ENCODE data around the gene NRXN3. TPM values are rescaled to one million over a fixed set of nuclear protein-coding genes. Genes with fewer than 3 reads are reported as not detected.

The NRXN3 gene
- polyA plus RNA-seq, 1 donor from 2014 or later = 110 TPM

DNA sequence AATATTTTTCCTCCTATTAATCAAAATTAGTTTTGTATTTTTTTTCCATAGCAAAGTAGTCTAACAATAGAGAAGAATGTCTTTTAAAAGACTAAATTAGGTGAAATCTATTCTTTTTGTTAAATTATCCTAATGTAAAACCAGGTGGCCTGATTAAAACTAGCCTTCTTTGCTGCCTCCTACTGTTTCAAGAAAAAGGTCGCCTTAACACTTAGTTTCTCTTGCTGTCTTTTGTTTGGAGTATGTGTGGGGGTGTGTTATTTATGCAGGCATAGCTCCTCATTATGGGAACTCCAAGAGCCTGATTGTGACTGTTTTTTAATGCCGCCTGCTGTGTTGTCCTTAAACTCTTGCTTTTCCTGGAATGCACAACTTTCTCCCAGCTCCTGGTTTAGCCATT lies 1185.9 kb downstream of the NRXN3 start:
- no peaks in the 10 kb centered on the region for H3K9me3 ChIP-seq (ENCODE audit: low read length)
- H3F3A ChIP-seq (ENCODE audit: insufficient read depth, low read length, poor library complexity, severe bottlenecking) = peaks cover 5% of the 10 kb centered on the region
- H3K9me2 ChIP-seq (ENCODE audit: insufficient read depth, low read length) = no peaks in the 10 kb centered on the region
- no peak overlapping the region for H3K4me2 ChIP-seq (ENCODE audit: low read length)
- no peaks in the 10 kb centered on the region for H4K20me1 ChIP-seq (ENCODE audit: insufficient read depth)
- H3K36me3 ChIP-seq (ENCODE audit: insufficient read depth, low read length) = no peaks in the 10 kb centered on the region
- H3K79me2 ChIP-seq (replicated peaks; ENCODE audit: insufficient read depth, low read length) = peaks cover 21% of the 10 kb centered on the region
- H3K9ac ChIP-seq (ENCODE audit: low read length) = no peak overlapping the region
- H3K27ac ChIP-seq (ENCODE audit: low read length) = no peak overlapping the region
- no peak overlapping the region for H3K4me3 ChIP-seq (ENCODE audit: low read length)
- TF ChIP-seq EZH2 (IDR thresholded peaks at IDR 0.05; ENCODE audit: borderline replicate concordance, insufficient read depth, low read length, poor library complexity, severe bottlenecking) = no peak
- TF ChIP-seq RAD21 (conservative IDR thresholded peaks at IDR 0.05) = no peak
- TF ChIP-seq TAF1 (IDR thresholded peaks at IDR 0.05; ENCODE audit: low read depth) = no peak
- TF ChIP-seq EP300 (conservative IDR thresholded peaks at IDR 0.05; ENCODE audit: poor library complexity, severe bottlenecking) = no peak
- TF ChIP-seq MXI1 (conservative IDR thresholded peaks at IDR 0.05; ENCODE audit: poor library complexity, severe bottlenecking) = no peak
- TF ChIP-seq, protein P1, sequence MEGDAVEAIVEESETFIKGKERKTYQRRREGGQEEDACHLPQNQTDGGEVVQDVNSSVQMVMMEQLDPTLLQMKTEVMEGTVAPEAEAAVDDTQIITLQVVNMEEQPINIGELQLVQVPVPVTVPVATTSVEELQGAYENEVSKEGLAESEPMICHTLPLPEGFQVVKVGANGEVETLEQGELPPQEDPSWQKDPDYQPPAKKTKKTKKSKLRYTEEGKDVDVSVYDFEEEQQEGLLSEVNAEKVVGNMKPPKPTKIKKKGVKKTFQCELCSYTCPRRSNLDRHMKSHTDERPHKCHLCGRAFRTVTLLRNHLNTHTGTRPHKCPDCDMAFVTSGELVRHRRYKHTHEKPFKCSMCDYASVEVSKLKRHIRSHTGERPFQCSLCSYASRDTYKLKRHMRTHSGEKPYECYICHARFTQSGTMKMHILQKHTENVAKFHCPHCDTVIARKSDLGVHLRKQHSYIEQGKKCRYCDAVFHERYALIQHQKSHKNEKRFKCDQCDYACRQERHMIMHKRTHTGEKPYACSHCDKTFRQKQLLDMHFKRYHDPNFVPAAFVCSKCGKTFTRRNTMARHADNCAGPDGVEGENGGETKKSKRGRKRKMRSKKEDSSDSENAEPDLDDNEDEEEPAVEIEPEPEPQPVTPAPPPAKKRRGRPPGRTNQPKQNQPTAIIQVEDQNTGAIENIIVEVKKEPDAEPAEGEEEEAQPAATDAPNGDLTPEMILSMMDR (IDR thresholded peaks at IDR 0.05; ENCODE audit: poor library complexity, severe bottlenecking) = no peak
- no peak for TF ChIP-seq POLR2AphosphoS5 (IDR thresholded peaks at IDR 0.05)
- no peak for TF ChIP-seq REST (IDR thresholded peaks at IDR 0.05; ENCODE audit: borderline replicate concordance)
- TF ChIP-seq SMC3 (conservative IDR thresholded peaks at IDR 0.05; ENCODE audit: poor library complexity) = no peak
- H2AFZ ChIP-seq (ENCODE audit: low read depth, low read length) = no peak overlapping the region
- no peaks in the 10 kb centered on the region for H3K27me3 ChIP-seq (ENCODE audit: insufficient read depth, low read depth, low read length)

DNA sequence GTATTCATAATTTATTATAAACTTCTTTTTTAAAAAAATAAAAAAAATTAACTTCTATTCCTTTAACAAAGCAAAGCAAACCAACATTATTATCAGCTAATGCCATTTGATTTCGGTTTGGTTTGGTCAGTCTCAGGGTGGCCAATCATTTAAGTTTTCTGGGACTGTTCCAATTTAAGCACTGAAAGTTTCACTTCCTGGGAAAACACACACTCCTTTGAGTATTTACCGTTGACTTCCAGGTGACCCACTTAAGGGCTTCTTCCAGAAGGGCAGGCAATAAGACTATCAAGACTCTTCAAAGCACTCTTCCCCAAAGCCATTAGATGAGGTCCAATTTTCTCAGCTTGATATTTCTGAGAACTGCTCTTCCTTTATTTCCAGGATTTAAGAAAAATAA lies 1187.1 kb downstream of the NRXN3 start:
- H3K9ac ChIP-seq (ENCODE audit: low read length) = no peak overlapping the region
- no peaks in the 10 kb centered on the region for H3K9me2 ChIP-seq (ENCODE audit: insufficient read depth, low read length)
- H3K79me2 ChIP-seq (replicated peaks; ENCODE audit: insufficient read depth, low read length) = peaks cover 21% of the 10 kb centered on the region
- H4K20me1 ChIP-seq (ENCODE audit: insufficient read depth) = no peaks in the 10 kb centered on the region
- H3K4me2 ChIP-seq (ENCODE audit: low read length) = no peak overlapping the region
- peaks cover 5% of the 10 kb centered on the region for H3F3A ChIP-seq (ENCODE audit: insufficient read depth, low read length, poor library complexity, severe bottlenecking)
- no peaks in the 10 kb centered on the region for H3K9me3 ChIP-seq (ENCODE audit: low read length)
- no peak overlapping the region for H3K4me3 ChIP-seq (ENCODE audit: low read length)
- H3K27ac ChIP-seq (ENCODE audit: low read length) = no peak overlapping the region
- H2AFZ ChIP-seq (ENCODE audit: low read depth, low read length) = no peak overlapping the region
- H3K27me3 ChIP-seq (ENCODE audit: insufficient read depth, low read depth, low read length) = no peaks in the 10 kb centered on the region
- H3K36me3 ChIP-seq (ENCODE audit: insufficient read depth, low read length) = no peaks in the 10 kb centered on the region
- TF ChIP-seq EZH2 (IDR thresholded peaks at IDR 0.05; ENCODE audit: borderline replicate concordance, insufficient read depth, low read length, poor library complexity, severe bottlenecking) (no peak), REST (IDR thresholded peaks at IDR 0.05; ENCODE audit: borderline replicate concordance) (no peak), RAD21 (conservative IDR thresholded peaks at IDR 0.05) (no peak), POLR2AphosphoS5 (IDR thresholded peaks at IDR 0.05) (no peak), SMC3 (conservative IDR thresholded peaks at IDR 0.05; ENCODE audit: poor library complexity) (no peak), MXI1 (conservative IDR thresholded peaks at IDR 0.05; ENCODE audit: poor library complexity, severe bottlenecking) (no peak), EP300 (conservative IDR thresholded peaks at IDR 0.05; ENCODE audit: poor library complexity, severe bottlenecking) (no peak), TAF1 (IDR thresholded peaks at IDR 0.05; ENCODE audit: low read depth) (no peak)
- TF ChIP-seq, protein P1 (IDR thresholded peaks at IDR 0.05; ENCODE audit: poor library complexity, severe bottlenecking) = no peak
